ENCODE measurements around the gene CDK14. TPM values are rescaled to one million over a fixed set of nuclear protein-coding genes. Genes with fewer than 3 reads are reported as not detected.

CDK14 gene
- total and polyA plus RNA-seq, 2 of the 8 experiments (the other 6 are each of a cell fraction or from before 2014, with no cell fraction given), result 5.5 to 47.3 TPM

- peaks cover 0 to 3% (median 2%) of the 10 kb centered on the region in 4 experiments; a peak in 2 of 7 replicates for H3K4me1 ChIP-seq (replicated peaks in 1 of 4; ENCODE audit: control insufficient read depth in 3 of 4, insufficient read depth in 4 of 4, low read length in 3 of 4)
- CTCF ChIA-PET (ENCODE audit: partially characterized antibody), result interaction anchor here (0.6 kb wide), 2 partner anchors 38 to 484 kb away, joined by 3 to 4 read pairs; no protein-coding TSS in a partner anchor
- H4K8ac ChIP-seq (ENCODE audit: extremely low read depth, insufficient read depth, low read length), result no peak overlapping the region
- H4K5ac ChIP-seq (ENCODE audit: insufficient read length, low read depth, low read length), result no peak overlapping the region
- no peak overlapping the region for H3K9ac ChIP-seq (replicated peaks in 1 of 4; ENCODE audit: extremely low read depth in 1 of 4, low read depth in 3 of 4, low read length in 3 of 4)
- H3K4me3 ChIP-seq (ENCODE audit: extremely low read depth in 1 of 4, insufficient read depth in 2 of 4, low read depth in 3 of 4, low read length in 4 of 4), result no peak overlapping the region
- no peaks in the 10 kb centered on the region for H3K23me2 ChIP-seq (ENCODE audit: low read depth, low read length)
- H3K4ac ChIP-seq (replicated peaks; ENCODE audit: insufficient read length, low read depth, low read length), result no peak overlapping the region
- no peak overlapping the region for H2AK5ac ChIP-seq (ENCODE audit: low read depth, low read length)
- no peak overlapping the region for H4K91ac ChIP-seq (replicated peaks; ENCODE audit: insufficient read length, low read length)
- H3K36me3 ChIP-seq (ENCODE audit: control insufficient read depth in 2 of 4, insufficient read depth in 4 of 4, low read length in 3 of 4), result no peaks in the 10 kb centered on the region
- H2BK5ac ChIP-seq (ENCODE audit: low read depth, low read length), result no peak overlapping the region
- H4K20me1 ChIP-seq (replicated peaks in 1 of 2; ENCODE audit: control insufficient read depth in 1 of 2, insufficient read depth in 2 of 2, low read length in 2 of 2), result peaks cover 0 to 1% of the 10 kb centered on the region in 2 experiments
- no peak overlapping the region for H3K23ac ChIP-seq (ENCODE audit: insufficient read length)
- H3K79me2 ChIP-seq (ENCODE audit: control insufficient read depth in 1 of 2, insufficient read depth in 2 of 2, low read length in 2 of 2), result no peaks in the 10 kb centered on the region
- H2BK20ac ChIP-seq (ENCODE audit: low read length), result no peak overlapping the region
- H3K14ac ChIP-seq (ENCODE audit: insufficient read length), result no peak overlapping the region
- peaks cover 3 to 8% of the 10 kb centered on the region in 2 experiments; a peak in 1 of 4 replicates for H3K9me3 ChIP-seq (ENCODE audit: insufficient read depth in 2 of 2, low read depth in 1 of 2, low read length in 1 of 2)
- 82% methylated on average over 11 of the region's 11 CpGs; no CpG with 5 or more reads in 1 of the 2 experiments for WGBS, 2 experiments (ENCODE audit: extremely low coverage in 1 of 2, insufficient coverage in 1 of 2, insufficient read length in 1 of 2, insufficient replicate concordance in 2 of 2, low coverage in 1 of 2, low lambda C conversion rate in 2 of 2, missing lambda C conversion rate in 1 of 2)
- H2BK15ac ChIP-seq (ENCODE audit: low read length), result no peak overlapping the region
- H3K56ac ChIP-seq (replicated peaks; ENCODE audit: insufficient read length, low read depth, low read length), result no peak overlapping the region
- H2AFZ ChIP-seq (ENCODE audit: low read length), result no peak overlapping the region
- no peak overlapping the region for H3K18ac ChIP-seq (ENCODE audit: extremely low read depth, low read length)
- DNase-seq (ENCODE audit: low read depth in 1 of 2, low spot score in 2 of 2) (no peak), FAIRE-seq (no peak)
- H3K27me3 ChIP-seq (replicated peaks in 1 of 4; ENCODE audit: control insufficient read depth in 3 of 4, extremely low read depth in 1 of 4, insufficient read depth in 3 of 4, low read length in 3 of 4), result peaks cover 0 to 3% (median 1%) of the 10 kb centered on the region in 4 experiments; a peak in 3 of 7 replicates
- POLR2A ChIA-PET (ENCODE audit: partially characterized antibody), result interaction anchor here (1.4 kb wide), 1 partner anchor 9 kb away, joined by 4 read pairs; no protein-coding TSS in a partner anchor
- TF ChIP-seq RNF2 (IDR thresholded peaks at IDR 0.05; ENCODE audit: borderline replicate concordance, low read depth, low read length, missing control alignments, poor library complexity, severe bottlenecking), result no peak
- no peak overlapping the region for H3K27ac ChIP-seq (ENCODE audit: low read depth, low read length)
- no peak overlapping the region for H2BK120ac ChIP-seq (replicated peaks; ENCODE audit: low read depth, low read length)
- no peak overlapping the region for H3K4me2 ChIP-seq (ENCODE audit: insufficient read depth in 1 of 2, low read depth in 2 of 2, low read length in 2 of 2)
- H3K79me1 ChIP-seq (ENCODE audit: low read depth, low read length), result no peaks in the 10 kb centered on the region
- H2BK12ac ChIP-seq (ENCODE audit: low read depth, low read length), result no peak overlapping the region
Measured at GRCh38 chr7:91168871-91169829, 573.0 kb downstream of the CDK14 start.
